UCSD-AML1 (cell line): Measurements from ENCODE around the gene ARHGEF40.
A peak's percentile ranks its signal among the peaks of the same experiment; 100 is the strongest.

ENCODE experiments used
- DNase-seq: peaks from one replicate; lab custom pipeline; 2025; ENCODE audit not compliant: unreplicated experiment; lab: John Stamatoyannopoulos, UW

ARHGEF40 gene

DNA sequence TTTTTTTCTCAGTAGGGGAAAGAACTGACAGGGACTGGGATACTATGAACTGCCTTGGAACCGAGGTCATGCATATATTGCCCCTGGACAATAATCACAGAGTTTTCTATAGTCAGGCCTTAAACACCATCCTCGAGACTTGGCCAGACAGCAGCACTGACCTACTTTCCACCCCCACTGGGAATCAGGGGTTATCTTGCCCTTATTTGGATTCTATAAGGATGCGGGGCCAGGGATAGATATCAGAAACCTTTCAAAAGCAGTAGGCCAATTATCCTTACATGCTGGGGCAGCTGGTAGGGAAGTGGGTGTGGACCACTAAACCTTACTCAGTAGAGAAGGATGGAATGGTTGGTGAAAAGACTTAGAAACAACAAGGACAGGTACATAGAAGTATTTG lies 26.3 kb downstream of the ARHGEF40 start:
- no peak for DNase-seq

DNA sequence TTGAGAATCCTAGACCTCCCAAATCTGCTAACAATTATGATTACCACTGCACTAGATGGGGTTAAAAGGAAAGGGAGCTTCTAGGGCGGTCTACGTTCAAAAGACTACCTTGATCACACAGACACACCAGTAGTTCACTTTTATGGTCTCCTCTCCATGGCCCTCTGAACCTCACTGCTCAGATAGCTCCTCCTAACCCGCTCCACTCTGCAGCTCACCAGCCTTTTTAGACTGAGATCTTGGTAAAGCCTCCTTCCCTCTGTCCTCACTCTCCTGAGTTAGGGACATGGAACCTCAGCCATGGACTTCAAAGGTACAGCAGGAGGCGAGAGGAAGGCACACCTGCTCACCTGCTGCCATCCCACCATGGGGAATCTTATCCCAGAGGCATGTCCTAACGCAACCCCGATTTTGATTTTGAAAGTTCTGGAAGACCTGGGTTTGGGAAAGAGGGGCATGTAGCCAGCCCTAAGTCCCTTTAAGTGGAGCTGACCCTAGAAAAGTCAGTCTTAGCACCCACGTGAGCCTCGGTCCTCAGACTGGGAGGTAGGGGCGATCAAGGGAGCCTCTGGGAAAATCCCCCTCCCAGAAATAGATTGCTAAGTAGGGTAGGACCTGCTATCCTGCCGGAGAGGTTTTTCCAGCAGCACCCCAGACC lies 27.0 kb downstream of the ARHGEF40 start:
- no peak for DNase-seq

GRCh38 chr14:21097636-21098075 lies 27.6 kb downstream of the ARHGEF40 start:
- no peak for DNase-seq

- peak; percentile 26 for DNase-seq
Measured at GRCh38 chr14:21098076-21098891, 28.2 kb downstream of the ARHGEF40 start, which contains the start of gene ZNF219. Gene ZNF219 (minus strand): TSS chr14:21098655. CDS start chr14:21093591, 5,064 bp downstream.

GRCh38 chr14:21098892-21099595 lies 28.9 kb downstream of the ARHGEF40 start:
- no peak for DNase-seq

DNA sequence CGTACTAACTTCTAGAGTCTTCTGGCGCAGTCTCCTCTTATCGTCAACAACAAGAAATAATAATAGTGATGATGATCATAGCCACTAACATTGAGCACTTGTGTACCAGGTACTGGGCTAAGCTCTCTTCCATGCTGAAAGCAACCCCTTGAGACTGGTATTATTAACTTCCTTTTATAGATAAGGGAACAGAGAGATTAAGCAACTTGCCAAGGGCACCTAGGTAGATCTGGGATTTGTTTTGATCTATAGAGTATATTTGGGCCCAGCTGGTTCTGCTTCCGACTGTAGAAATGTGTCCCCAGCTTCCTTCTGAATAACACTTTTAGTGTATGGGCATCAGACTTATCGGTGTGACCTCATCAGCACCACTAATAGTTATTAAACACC lies 29.5 kb downstream of the ARHGEF40 start:
- no peak for DNase-seq

GRCh38 chr14:21100931-21101330 lies 30.8 kb downstream of the ARHGEF40 start, which contains the start of gene TMEM253:
Gene TMEM253 (plus strand): TSS chr14:21101066. CDS start chr14:21101344, 278 bp downstream.
- DNase-seq: no peak

DNA sequence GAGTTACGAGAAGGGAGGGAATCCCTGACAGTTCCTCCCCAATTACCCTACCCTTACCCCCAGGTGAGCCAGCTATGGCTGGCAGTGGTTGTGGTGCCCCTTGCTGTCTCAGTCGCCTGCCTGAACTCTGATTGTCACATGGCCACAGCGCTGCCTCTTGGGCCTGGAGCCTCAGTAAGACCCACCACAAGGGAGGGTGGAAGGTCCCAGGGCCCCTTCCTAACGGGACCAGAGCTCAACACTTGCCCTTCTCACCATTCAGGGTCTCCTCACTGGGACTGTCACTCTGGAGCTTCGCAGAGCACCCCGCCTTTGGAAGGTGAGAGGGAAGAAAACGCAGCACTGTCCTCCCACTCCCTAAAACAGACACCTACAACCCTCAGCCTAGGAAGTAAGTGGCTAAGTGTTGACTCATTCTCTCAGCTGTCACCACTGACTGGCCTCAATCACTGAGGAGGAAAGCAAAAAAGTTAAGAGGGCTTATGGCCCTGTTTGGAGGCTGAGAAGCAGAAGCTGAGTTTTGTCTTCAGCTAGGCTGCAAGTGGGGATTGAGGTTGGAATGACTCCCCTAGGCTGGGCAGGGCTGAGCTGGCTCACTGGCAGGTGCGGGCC lies 31.8 kb downstream of the ARHGEF40 start:
- no peak for DNase-seq

DNA sequence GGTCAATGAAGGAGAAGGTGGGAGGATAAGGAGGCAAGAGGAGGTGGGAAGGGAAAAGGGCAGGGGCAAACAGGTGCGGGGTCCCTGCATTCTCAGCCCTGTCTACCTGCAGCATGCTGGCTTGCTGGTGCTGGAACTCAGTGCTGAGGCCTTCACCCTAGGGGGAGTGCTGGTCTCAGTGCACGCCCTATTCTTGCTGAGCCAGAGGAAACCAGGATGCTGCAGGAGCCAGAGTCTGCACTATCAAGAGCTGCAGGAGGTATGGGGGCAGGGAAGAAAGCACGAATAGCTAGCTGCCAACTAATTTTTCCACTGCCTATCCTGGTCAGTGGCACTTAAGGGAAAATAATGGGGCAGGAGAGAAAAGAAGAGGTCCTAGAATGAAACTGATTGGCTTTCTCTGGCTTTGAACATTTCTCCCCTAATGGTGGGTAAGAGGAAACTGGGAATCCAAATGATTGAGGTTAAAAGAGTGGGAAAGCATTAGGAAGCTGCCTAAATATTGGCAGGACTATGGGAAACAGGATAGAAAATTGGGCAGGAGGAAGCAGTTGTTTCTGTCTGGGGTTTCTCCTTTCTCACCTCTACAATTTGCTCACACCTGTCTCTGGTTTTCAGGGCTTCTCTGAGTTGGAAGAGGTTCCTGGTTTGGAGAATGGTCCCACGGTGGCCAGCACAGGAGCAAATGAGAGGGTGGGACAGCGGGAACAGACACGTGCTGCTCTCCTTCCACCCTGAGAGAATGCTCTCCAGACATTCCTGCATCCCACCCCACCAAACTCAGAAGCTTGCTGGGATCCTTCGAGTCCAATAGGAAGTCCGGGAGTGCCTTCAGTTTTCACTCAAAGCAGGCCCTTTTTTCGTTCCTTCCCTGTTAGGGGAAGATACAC lies 32.7 kb downstream of the ARHGEF40 start:
- peak; percentile 19 for DNase-seq

GRCh38 chr14:21103411-21103709 lies 33.3 kb downstream of the ARHGEF40 start:
- DNase-seq: no peak

- peak; percentile 95 for DNase-seq
Measured at GRCh38 chr14:21103710-21104447, 33.8 kb downstream of the ARHGEF40 start.

DNA sequence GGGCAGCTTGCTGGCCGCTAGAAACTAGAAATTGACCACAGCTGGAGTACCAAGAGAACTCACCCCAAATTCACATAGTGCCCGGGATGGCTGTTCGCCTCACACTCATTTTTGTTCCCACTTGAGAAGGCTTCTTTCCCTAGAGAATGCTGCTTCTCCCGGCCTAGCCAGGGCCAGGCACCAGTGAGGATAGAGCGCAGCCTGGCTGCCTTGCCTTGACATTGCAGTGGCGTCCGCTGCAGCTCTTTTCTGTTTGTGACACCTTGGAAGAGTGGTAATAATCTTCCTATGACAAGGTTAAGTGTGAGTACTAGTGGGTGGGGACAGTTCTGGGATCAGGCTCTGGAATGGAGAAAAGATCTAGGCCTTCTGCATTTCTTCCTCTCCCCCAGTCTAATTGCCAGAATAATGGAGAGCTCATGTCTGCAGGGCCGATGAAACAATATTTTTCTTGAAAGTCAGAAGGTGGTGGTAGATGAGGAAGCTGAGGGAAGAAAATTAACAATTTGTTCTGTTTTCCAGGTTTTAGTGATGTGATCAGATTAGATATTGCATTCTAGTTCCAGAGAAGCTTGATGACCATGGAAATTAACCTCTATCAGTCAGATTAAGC lies 34.5 kb downstream of the ARHGEF40 start:
- peak; percentile 66 for DNase-seq

- no peak for DNase-seq
Measured at GRCh38 chr14:21105095-21105494, 35.0 kb downstream of the ARHGEF40 start.

DNA sequence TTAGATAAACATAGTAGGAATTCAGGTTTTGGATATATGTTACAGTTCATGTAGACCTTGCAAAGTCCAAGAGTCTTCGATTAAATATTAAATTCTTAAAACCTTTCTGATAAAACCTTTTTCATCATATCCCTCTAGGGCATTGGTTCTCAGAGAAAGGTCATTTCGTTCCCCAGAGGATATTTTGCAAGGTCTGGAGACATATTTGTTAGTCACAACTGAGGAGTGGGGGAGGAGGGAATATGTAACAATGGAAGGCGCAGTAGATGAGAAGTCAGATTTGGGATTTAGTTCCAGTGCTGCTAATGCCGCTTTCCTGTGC lies 36.0 kb downstream of the ARHGEF40 start:
- DNase-seq: no peak

DNA sequence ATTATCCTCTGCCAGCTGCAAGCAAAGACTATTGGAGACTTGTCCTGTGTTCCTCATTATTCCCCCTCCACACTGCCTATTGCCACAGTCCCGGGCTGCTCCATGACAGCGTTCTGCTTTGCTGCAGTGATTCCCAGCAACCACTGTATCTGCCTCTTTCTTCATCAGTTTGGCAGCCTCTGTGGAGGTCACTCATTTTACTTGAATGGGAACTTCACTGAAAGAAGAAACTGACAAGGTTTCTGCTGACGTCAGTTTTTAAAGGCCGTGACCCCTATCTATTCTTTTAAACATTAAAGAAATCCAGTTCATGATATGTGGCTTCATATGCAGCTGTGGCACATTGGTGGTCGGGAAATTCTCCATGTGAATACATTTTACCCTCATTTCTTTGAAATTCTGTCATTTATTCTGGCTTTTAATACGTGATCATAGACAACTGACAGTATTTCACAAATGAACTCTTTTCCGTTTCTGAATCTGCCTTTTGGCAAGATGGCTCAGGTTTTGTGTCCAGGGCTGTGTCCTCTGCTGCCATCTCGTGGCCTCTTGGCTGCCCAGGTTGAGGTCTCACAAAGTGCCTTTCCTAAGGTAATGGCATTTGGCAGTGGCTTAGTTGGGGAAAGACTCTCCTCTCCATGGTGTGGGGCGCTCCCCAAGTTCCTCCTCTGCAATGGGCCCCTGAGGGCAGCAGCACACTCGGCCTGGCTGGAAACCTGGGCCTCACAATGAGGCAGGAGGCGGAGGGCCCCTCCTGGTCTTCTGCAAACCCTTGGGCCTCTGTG lies 36.6 kb downstream of the ARHGEF40 start:
- DNase-seq: peak; percentile 71

GRCh38 chr14:21107283-21107800 lies 37.2 kb downstream of the ARHGEF40 start:
- DNase-seq: no peak

DNA sequence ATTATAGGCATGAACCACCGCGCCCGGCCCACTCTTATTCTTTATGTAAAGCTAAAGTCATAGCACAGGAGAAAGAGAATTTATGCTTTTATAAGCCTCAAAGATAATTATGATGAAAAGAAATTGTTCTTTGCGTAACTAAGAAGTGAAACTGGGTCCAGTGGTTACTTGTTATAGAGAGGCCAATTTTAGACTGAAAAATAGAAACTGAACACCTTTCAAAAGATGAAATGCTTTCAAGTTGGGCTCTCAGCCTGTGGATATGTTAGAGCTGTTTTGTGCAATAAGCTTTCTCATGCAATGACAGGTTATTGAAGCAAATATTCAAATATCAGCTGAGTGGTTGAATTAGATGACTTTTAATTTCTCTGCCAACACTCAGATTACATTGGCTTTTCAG lies 38.7 kb downstream of the ARHGEF40 start:
- DNase-seq: no peak

GRCh38 chr14:21109377-21110138 lies 39.5 kb downstream of the ARHGEF40 start:
- no peak for DNase-seq
